ENCODE data around the gene PDE9A.
A peak's percentile ranks its signal among the peaks of the same experiment; 100 is the strongest.
"Not testable (repeated sequence)": the region's sequence is repeated elsewhere in the genome, so short reads cannot be mapped to it uniquely, and the experiment has no call there.

Gene PDE9A

DNA sequence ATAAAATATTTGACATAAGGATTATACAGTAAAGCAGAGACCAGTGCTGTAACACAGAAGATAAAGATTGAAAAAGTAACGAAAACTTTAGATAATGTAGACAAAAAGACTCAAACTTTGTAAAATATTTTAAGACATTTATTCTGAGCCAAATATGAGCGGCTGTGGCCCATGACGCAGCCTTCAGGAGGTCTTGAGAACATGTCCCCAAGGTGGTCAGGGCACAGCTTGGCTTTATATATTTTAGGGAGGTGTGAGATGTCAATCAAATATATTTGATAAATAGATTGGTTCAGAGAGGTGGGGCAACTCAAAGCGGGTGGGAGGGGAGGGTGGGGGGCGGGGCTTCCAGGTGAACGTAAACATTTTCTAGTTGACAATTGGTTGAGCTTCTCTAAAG, 144.7 kb downstream of the PDE9A start:
- Histone ChIP-seq H3K9ac (no peak overlapping the region), H3K4me3 (no peak overlapping the region), H3K9me3 (replicated peaks in 1 of 11) (no peaks in the 10 kb centered on the region), H3K27me3 (no peaks in the 10 kb centered on the region), H3K36me3 (no peaks in the 10 kb centered on the region), H3K4me1 (peaks cover 7 to 18% (median 13%) of the 10 kb centered on the region in 10 experiments; a peak in 18 of 20 replicates), H3K4me2 (no peak overlapping the region), H3K27ac (no peak overlapping the region), H4K20me1 (no peaks in the 10 kb centered on the region)
- TF ChIP-seq Cebpa-rat (IDR thresholded peaks at IDR 0.05): no peak

DNA sequence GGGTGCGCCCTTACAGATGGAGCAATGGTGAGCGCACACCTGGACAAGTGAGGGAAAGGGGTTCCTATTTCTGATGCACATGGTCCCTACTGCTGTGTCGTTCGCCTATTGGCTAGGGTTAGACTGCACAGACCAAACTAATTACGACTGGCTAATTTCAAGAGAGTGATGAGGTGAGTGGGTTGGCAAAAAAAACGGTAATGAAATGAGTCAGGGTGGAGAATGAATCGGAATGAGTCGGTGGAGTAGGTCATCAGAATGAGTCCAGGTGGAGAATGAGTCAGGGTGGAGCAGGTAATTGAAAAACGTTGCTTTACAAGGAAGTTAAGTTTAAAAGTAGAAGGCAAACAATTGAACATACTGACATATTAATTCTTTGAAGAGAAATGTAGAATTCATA, 146.1 kb downstream of the PDE9A start:
- Histone ChIP-seq H3K9ac (no peak overlapping the region), H3K9me3 (replicated peaks in 1 of 11) (no peaks in the 10 kb centered on the region), H3K4me1 (peaks cover 7 to 18% (median 13%) of the 10 kb centered on the region in 10 experiments; a peak in 18 of 20 replicates), H3K27me3 (no peaks in the 10 kb centered on the region), H3K36me3 (no peaks in the 10 kb centered on the region), H4K20me1 (no peaks in the 10 kb centered on the region), H3K27ac (no peak overlapping the region), H3K4me3 (no peak overlapping the region), H3K4me2 (peak overlapping the region in 9 of 11 experiments; percentile 46 to 71 (median 63); a peak in 14 of 22 replicates)
- no peak for TF ChIP-seq Cebpa-rat (IDR thresholded peaks at IDR 0.05)

DNA sequence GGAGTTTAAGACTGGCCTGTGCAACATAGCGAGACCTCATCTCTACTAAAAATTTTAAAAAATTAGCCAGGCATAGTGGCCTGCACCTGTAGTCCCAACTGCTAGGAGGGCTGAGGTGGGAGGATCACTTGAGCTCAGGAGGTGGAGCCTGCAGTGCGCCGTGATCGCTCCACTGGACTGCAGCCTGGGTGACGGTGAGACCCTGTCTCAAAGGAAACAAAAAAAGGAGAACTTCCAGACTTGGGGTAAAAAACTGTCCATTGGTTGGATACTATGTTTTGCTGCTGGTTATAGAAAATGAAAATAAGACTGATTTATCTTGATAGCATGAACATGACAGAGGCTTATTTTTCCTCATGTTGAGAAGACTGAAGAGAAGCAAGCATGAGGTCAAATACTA, 146.5 kb downstream of the PDE9A start:
- Histone ChIP-seq H3K36me3 (no peaks in the 10 kb centered on the region), H3K27ac (no peak overlapping the region), H3K27me3 (no peaks in the 10 kb centered on the region), H3K9ac (no peak overlapping the region), H3K4me2 (peak overlapping the region; percentile 16 to 71 (median 58); a peak in 21 of 22 replicates), H4K20me1 (no peaks in the 10 kb centered on the region), H3K9me3 (replicated peaks in 1 of 11) (no peaks in the 10 kb centered on the region), H3K4me1 (peaks cover 7 to 18% (median 13%) of the 10 kb centered on the region in 10 experiments; a peak in 18 of 20 replicates), H3K4me3 (no peak overlapping the region)
- no peak for TF ChIP-seq Cebpa-rat (IDR thresholded peaks at IDR 0.05)

DNA sequence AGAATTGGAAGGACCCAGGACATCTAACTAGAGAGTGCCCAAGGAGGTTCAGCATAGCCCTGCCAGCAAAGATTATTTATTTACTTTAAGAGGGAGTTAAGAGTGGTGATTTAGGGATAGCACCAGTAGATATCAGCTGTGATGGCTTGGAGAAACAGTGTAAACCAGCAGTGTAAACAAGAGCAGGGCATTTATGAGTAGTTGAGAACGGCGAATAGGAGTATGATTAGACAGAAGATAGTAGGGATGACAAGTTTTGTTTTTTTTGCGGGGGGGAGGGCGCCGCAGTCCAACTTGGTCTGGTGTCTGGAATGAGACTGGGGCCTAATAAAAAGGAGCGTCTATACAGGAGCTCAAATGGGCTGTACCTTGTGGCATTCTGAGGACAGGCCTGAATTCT, 148.2 kb downstream of the PDE9A start:
- not testable (repeated sequence) for H3K27me3 ChIP-seq; H3K4me3 ChIP-seq; H4K20me1 ChIP-seq; H3K9me3 ChIP-seq (replicated peaks in 1 of 11); H3K36me3 ChIP-seq; H3K27ac ChIP-seq; H3K9ac ChIP-seq; H3K4me2 ChIP-seq
- H3K4me1 ChIP-seq: peaks cover 12 to 18% (median 16%) of the 10 kb centered on the region in 10 experiments

DNA sequence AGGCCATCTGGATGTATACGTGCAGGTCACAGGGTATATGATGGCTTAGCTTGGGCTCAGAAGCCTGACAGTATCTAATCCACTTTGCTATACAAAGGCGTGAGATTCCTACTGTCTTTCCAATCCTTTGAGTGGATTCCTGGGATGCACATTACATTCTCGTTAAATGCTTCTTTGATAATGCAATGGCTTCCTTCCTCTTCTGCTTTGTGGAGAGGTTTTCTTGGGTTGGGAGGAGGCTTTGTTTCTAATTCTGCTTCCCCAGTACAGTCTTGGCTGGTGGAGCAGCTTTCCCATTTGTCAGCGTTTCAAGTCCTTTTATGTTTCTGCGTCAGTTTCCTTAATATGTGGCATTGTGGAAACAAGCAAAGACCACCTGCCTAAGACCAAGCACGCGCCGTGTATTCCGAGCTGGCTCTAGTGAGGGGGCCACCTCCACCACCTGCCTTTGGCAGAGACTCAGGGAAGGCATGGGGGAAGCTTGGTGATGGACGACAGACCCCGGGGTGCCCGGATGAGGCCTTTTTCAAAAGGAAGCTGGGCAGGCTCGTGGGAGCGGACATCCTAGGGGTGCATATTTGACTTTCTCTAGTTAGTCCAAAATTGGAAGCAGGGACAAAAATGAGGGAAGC, 153.2 kb downstream of the PDE9A start:
- no peaks in the 10 kb centered on the region for H3K36me3 ChIP-seq
- H3K9ac ChIP-seq: no peak overlapping the region

DNA sequence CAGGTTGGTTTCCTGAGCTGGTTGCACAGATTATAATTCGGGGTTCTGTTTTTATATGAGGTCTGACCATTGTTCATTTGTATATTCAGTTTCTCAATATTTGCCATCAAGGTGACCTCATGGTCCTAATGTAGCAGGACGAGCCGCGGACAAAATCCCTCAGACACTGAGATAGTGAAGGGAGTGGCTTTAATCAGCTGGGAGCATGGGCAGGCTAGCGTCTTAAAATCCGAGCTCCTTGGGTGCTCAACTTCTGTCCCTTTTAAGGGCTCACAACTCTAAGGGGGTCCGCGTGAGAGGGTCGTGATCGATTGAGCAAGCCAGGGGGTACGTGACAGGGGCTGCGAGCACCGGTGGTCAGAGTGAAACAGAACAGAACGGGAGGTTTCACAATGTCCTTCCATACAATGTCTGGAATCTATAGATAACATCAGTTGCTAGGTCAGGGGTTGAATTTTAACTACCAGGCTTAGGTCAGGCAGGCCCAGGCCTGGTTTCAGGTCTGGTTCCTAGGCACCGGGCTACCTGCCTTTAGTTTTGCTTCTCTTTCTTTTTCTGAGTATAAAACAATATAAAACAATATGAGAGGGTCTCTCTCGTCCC, 154.0 kb downstream of the PDE9A start:
- H3K27me3 ChIP-seq; H3K9ac ChIP-seq; H3K36me3 ChIP-seq; H4K20me1 ChIP-seq; H3K27ac ChIP-seq; H3K4me2 ChIP-seq; H3K4me3 ChIP-seq; H3K9me3 ChIP-seq (replicated peaks in 1 of 11): not testable (repeated sequence)
- peaks cover 0 to 23% (median 3%) of the 10 kb centered on the region in 10 experiments; a peak in 10 of 20 replicates for H3K4me1 ChIP-seq

More for the DNA sequence above, 153.2 kb downstream of the PDE9A start:
- H3K9me3 ChIP-seq (replicated peaks in 1 of 11): no peaks in the 10 kb centered on the region; a peak in 1 of 22 replicates
- no peaks in the 10 kb centered on the region for H3K27me3 ChIP-seq
- H3K4me3 ChIP-seq: no peak overlapping the region
- TF ChIP-seq Cebpa-rat (IDR thresholded peaks at IDR 0.05): no peak
- no peak overlapping the region for H3K27ac ChIP-seq
- H4K20me1 ChIP-seq: no peaks in the 10 kb centered on the region
- H3K4me1 ChIP-seq: peaks cover 0 to 15% (median 3%) of the 10 kb centered on the region in 10 experiments; a peak in 10 of 20 replicates
- peak overlapping the region in 5 of 11 experiments; percentile 16 to 46 (median 40); a peak in 8 of 22 replicates for H3K4me2 ChIP-seq

DNA sequence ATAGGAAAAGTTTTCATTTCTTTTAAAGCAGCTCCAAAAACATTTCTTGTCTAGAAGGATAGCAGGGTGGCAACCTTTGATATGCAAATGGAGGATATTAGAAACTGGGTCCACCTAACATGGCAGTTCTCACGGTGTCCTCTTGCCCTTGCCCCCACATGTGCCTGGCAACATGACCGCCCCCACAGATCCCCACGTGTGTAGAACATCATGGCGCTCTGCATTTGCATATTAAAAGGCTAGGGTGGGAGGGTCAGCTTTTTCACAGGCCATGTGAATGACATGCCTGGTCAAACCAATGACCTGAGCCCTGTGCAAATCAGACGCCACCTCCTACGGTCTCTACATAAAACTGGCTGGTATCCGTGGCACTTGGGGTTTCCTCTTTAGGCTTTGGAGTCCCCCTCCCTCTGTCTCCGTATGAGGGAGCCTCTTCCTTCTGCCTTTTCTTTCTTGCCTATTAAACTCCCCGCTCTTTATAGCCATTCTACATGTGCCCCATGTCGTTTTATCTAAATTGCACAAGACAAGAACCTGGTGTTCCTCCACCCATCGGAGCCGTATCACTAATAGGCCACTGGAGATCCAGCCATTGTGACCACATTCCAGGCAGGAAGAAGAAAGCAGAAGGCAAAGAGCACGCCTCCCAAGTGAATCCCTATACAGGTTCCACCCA, 154.7 kb downstream of the PDE9A start:
- H3K9me3 ChIP-seq (replicated peaks in 1 of 11): peaks cover 0 to 14% (median 3%) of the 10 kb centered on the region in 11 experiments; a peak in 10 of 22 replicates
- H3K4me3 ChIP-seq: no peak overlapping the region

DNA sequence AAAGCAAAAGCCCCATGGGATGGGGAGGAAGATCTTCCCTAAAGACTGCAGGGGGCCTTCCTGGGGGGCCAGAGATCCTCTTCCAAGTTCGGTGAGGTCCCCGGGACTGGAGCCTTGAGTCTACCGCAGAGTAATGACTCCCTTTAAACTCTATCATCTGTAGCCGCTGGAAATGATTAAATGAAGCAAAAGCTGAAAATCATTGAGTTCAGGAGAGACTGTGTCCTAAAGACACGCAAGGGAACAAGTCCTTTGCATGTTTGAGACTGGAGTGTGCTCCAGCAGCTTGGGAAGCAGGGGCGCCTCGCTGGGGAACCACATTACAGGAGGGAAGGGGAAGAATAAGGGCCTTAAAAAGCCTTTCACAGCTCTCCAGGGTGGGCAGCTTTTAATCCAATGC, 155.8 kb downstream of the PDE9A start:
- Histone ChIP-seq H3K4me3 (no peak overlapping the region), H3K27me3 (no peaks in the 10 kb centered on the region), H3K4me2 (no peak overlapping the region), H3K9me3 (replicated peaks in 1 of 11) (peaks cover 2 to 25% (median 14%) of the 10 kb centered on the region in 11 experiments), H3K36me3 (no peaks in the 10 kb centered on the region), H4K20me1 (no peaks in the 10 kb centered on the region), H3K27ac (no peak overlapping the region), H3K4me1 (peaks cover 0 to 26% (median 3%) of the 10 kb centered on the region in 10 experiments; a peak in 10 of 20 replicates), H3K9ac (no peak overlapping the region)
- no peak for TF ChIP-seq Cebpa-rat (IDR thresholded peaks at IDR 0.05)

More for the DNA sequence above, 154.7 kb downstream of the PDE9A start:
- no peak overlapping the region for H3K9ac ChIP-seq
- TF ChIP-seq Cebpa-rat (IDR thresholded peaks at IDR 0.05): no peak
- no peak overlapping the region for H3K27ac ChIP-seq
- no peak overlapping the region for H3K4me2 ChIP-seq
- no peaks in the 10 kb centered on the region for H4K20me1 ChIP-seq
- no peaks in the 10 kb centered on the region for H3K27me3 ChIP-seq
- no peaks in the 10 kb centered on the region for H3K36me3 ChIP-seq
- peaks cover 0 to 26% (median 3%) of the 10 kb centered on the region in 10 experiments; a peak in 10 of 20 replicates for H3K4me1 ChIP-seq

All from BLaER1 treated with 17β-estradiol and CSF1 and Interleukin-3, amounts not matched to agents 10 nM and 100 nM (cell line).